HG03139 (cell line): ENCODE measurements around the gene SFSWAP.
"Not testable (repeated sequence)": the region's sequence is repeated elsewhere in the genome, so short reads cannot be mapped to it uniquely, and the experiment has no call there.

ENCODE experiments used
- ATAC-seq: cut with Tn5 transposase; IDR thresholded peaks from one replicate; pipeline ENCODE4 v1.9.1; 2021; ENCODE audit not compliant: unreplicated experiment

The SFSWAP gene

DNA sequence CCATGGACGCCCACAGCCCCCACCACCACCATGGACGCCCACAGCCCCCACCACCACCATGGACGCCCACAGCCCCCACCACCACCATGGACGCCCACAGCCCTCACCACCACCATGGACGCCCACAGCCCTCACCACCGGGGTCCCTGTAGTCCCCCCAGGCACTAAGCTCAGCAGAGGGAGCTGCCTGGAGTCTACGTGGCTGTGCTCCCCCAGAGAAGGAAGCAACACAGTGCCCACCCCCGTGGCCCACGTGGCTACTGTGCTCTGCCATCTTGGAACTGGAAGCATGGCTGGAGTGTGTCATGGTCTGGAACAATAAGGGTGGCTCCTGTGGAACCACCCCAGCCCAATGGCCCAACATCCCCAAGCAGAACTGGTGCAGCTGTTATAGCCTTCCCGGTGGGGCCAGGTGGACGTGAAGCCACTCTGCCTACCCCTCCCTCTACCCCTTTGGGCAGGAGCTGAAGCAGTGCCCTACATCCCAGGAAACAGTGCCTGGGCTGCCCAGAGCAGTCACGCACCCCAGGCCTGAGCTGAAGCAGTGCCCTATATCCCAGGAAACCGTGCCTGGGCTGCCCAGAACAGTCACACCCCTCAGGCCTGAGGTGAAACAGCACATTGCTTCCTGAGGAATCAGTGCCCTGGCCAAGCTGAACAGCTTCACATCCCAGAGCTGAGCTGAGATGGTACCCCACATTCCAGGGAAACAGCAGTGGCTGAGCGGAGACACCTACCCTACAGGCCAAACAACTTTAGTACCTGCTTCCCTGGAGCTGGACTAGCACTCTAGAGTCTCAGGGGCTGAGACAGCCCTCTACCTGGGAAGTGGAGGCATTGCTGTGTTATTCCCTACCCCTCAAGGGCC is 9.0 kb upstream of the SFSWAP start:
- ATAC-seq, result no peak

DNA sequence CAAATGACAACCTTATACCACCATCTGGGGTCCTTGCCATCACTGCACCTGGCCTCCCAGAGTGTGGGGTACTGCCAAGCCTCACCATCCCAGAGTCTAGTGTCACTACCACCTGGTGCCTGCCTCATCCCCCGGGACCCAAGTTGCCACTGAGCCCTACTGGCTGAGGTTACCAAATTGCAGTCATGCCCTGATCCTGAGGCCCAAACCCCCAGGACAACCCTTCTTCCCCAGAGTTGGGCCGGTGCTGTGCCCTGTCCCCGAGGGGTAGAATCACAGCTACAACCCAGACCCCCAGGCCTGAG is 8.4 kb upstream of the SFSWAP start:
- ATAC-seq, result no peak

DNA sequence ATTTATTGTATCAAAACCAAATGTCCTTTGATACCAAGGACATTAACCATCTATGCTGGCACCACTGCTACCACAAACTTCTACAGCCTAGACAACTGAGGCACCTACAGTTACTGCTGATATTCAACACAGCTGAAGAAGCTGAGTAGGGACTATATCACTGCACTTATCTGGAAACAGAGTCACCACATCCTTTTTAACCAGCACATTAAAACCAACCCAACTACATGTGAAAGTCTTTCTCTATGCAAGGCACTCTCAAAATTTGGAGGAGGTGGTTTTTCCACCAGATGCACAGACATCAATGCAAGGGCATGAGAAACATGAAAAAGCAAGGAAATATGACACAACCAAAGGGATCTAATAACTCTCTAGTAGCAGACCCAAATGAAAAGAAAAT is 7.7 kb upstream of the SFSWAP start:
- ATAC-seq, result no peak

DNA sequence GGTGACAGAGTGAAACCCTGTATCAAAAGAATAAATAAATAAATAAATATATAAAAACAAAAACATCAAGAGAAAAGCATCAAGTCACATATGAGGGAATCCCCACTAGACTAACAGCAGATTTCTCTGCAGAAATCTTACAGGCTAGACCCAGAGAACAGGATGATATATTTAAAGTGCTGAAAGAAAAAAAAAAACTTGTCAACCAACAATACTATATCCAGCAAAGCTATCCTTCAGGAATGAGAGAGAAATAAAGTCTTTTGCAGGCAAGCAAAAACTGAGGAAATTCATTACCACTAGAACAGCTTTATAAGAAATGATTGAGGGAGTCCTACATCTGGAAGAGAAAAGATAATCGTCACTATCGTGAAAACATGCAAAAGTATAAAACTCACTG is 6.4 kb upstream of the SFSWAP start:
- ATAC-seq, result no peak

DNA sequence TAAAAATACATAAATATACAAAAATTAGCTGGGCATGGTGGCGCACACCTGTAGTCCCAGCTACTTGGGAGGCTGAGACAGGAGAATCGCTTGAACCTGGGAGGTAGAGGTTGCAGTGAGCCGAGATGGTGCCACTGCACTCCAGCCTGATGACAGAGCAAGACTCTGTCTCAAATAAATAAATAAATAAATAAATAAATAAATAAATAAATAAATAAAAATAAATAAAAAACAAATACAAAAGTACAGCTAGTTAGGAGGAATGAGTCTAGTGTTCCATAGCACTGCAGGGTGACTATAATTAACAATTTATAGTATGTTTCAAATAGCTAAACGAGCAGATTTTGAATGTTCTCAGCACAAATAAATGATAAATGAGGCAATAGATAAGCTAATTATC is 4.2 kb upstream of the SFSWAP start:
- not testable (repeated sequence) for ATAC-seq

DNA sequence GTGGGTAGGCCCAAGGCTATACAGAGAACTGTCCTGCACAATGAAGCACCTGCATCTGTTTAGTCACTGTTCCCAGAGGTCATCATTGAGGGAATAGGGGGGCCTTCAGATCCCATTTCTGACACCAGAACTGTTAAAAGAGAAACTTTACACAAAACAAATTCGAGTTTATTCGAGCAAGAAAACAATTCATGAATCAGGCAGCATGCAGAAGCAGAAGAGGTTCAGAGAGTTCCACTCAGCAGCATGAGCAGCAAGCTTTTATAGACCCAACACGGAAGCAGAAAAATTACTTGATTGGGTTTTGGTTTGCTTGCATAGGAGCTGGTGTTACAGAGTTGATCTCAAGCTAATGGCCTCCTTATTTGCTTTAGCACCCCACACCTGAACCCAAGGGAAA is 1.7 kb upstream of the SFSWAP start:
- no peak for ATAC-seq

DNA sequence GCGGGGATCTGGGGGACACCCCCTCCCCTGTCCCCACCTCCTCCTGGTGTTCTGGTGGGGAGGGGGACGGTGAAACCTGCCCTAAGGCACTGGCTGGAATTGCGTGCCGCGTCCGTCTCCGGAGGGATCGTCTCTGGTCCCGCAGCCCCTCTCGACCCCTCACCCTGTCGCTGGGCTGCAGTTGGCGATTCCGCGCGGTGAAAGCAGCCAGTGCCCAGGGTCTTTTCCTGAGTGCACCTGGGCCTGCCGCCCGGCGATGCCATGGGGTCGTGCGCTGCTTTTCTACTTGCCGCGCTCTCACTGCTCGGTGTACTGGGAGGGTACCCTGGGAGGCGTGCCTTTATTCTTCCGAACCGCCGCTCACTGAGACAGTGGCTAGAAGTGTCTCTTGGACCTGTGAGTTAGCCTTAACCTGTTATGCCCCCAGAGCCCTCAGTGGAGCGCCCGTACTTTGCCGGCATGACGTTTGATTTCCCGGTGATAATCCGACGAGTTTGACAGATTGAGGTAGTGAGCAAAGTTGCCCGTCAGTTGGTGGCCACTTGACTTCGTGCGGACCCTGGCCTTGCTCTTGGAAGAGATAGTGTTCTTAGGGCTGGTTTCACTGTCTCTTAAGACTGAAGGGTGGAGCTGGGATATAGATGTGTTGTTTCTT is 788 bp downstream of the SFSWAP start:
- no peak for ATAC-seq

DNA sequence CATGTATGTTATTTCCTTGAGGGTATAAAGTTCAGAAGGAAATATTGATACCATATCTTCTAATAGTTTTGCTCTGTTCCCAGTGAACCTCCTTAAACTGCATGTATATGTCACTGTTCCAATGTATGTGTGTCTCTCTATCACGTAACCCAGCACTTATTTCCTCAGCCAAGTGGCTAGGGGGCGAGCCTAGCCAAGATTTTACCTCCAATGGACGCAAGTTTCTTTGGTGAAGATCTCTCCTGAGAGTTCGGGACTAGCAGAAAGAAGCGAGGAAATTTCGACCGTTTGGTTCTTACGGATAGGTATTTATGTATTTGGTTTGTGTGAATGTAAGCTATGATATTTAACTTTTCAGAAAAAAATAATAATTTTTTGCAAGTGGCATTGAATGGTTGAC is 2.5 kb downstream of the SFSWAP start:
- ATAC-seq, result no peak

DNA sequence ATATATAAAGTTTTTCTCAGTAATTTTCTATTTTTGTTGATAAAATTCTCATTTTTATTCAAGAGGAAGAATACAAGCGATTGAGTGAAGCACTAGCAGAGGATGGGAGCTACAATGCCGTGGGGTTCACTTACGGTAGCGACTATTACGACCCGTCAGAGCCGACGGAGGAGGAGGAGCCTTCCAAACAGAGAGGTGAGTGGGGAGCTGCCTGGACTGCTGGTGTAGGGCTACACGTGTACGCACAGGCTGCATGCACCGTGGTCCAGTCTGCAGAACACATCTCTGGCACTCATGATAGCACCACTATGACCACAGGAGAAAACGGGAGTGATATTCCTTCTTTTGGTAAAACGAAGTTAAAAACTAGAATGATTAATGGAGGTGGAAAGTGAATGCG is 3.9 kb downstream of the SFSWAP start:
- ATAC-seq, result no peak

DNA sequence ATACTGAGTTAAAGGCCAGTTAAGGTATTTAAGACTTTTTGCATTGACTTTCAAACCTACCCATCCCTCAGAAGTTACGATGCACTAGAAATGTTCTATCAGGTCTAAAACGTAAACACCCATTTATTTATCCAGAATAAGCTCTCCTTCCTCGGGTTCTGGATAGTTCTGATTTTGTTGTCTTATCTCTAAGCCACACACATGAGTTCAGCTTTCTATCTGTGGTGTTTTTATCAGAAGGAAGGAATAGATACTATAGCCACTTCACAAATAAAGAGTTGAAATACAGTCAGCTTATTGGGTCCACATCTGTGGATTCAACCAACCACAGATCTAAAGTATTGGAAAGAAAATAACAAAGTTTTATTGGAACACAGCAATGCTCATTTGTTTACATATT is 5.4 kb downstream of the SFSWAP start:
- no peak for ATAC-seq

DNA sequence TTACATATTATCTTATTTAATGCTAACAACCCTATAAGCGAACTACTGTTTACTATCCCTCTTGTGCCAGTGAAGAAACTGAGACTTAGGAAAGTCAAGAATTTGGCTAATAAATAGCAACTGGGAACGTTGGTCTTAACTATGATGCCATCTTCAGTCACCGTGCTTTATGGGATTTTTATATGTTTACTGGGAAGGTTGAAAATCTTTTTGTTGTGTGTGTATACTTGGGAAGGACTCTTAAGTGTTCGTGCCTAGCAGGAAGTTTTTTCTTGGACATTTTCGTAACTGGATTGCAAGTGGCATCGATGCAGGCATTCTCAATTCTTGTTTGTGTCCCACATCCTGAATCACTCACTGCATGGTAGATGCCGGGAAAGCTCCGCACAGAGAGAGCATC is 9.4 kb downstream of the SFSWAP start:
- no peak for ATAC-seq

DNA sequence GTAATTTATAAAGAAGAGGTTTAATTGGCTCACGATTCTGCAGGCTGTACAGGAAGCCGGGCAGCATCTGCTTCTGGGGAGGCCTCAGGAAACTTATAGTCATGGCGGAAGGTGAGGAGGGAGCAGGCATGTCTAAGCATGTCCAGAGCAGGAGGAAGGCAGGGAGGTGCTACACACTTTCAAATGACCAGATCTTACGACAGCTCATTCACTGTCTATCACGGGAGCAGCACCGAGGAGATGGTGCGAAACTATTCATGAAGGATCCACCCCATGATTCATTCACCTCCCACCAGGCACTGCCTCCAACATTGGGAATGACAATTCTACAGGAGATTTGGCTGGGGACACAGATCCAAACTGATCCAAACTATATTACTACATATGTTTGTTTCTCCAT is 10.0 kb downstream of the SFSWAP start:
- no peak for ATAC-seq

DNA sequence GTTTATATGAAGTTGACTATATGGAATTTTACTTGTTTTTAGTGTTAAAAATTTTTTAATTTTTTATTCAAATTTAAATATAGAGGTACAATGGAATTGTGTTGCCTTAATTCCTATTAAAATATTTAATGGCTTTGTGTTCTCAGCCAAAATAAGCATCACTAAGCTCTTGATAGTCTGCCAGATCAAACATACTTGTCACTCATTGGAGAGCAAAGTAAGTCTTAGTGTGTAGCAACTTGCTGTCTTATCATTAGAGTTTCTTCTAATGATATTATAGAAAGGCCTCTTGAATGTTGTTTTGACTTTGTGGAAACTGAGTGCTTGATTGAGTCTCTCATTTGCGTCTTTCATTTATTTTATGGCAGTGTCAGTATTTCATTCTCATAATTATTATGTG is 10.7 kb downstream of the SFSWAP start:
- no peak for ATAC-seq

DNA sequence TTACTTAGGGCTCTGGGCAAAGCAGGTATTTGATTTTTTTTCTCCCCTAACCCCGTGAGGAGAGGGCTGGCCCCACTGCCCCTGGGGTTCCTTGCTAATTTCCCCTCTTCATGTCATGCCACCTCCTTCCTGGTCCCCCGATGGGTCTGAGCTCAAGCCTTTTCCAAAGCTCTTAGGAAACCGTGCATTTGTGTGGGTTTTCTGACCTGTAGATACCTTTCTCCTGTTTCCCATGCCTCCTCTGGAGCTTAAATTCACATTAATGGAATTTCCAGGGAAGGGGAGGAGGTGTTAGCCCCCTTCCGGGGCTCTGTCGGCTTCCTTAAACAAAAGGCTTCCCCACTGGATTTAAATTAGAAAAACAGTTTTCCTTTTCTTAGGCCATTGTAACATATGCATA is 12.6 kb downstream of the SFSWAP start:
- ATAC-seq, result no peak

DNA sequence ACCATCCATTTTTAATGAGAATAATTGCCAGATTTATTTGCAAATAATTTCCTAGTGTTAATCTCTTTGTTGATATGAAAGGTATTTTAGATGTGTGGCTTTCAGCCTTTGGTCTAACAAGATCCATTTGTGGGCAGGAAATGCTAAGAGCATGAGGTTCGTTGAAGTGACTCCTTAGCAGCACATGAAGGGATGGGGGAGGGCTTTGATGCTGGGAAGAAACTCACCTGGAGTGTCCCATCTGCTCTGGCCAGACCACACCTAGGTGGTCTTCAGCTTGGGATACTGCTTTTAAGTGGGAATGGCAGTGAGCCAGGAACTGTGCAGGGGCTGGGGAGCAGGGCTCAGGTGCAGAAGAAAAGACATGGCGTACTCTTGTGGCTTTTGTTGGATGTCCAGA is 13.6 kb downstream of the SFSWAP start:
- ATAC-seq, result no peak

DNA sequence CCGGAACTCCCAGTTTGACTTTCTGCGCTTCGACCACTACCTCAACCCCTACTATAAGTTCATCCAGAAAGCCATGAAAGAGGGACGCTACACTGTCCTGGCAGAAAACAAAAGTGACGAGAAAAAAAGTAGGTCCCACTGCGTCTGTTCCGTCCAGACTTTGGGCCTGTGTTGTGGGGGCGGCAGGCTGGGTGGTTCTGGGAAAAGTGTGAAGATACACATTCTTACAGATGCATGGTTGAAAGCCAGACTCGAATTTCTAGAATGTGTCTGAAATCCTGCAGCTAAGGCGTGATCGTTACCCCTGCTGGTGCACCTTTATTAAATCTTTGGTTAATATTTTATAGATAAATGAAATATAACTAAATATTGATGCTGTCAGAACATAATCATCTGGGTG is 14.6 kb downstream of the SFSWAP start:
- ATAC-seq, result no peak

DNA sequence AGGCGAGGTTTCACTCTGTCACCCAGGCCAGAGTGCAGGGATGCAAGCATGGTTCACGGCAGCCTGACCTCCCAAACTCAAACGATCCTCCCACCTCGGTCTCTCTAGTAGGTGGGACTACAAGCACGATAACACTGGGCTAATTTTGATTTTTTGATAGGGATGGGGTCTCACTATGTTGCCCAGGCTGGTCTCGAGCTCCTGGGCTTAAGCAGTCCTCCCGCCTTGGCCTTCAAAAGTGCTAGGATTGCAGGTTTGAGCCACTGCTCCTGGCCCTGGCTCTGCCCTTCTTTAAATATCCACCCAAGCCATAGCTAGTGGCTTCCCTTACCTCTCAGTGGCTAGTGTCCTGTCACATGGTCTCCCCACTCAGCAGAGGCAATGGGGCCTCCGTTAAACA is 17.8 kb downstream of the SFSWAP start:
- no peak for ATAC-seq

DNA sequence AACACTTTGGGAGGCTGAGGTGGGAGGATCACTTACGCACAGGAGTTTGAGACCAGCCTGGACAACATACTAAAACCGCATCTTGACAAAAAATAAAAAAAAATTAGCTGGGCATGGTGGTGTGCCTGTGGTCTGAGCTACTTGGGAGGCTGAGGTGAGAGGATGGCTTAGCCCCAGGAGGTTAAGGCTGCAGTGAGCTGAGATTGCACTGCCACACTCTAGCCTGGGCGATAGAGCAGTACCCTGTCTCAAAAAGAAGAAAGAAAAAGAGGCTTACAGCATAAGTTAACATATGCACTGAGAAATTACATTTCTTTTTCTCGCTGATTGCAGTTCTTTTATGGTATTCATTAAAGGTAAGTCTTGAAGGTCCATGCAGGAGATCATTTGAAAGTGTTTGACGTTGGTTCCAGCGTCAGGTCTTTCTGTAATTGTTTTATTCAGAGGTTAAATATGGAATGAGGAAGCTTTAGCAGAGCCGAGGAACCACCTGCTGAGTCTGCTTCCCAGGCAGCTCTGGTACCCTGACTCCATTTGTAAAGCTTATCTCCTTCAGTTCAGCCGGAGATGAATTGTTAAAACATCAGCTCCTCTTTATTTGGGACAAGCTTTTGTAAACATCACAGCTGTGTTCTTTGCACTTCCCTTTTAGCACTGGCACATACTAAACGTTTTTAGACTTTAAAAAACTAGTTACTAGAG is 18.5 kb downstream of the SFSWAP start:
- no peak for ATAC-seq

DNA sequence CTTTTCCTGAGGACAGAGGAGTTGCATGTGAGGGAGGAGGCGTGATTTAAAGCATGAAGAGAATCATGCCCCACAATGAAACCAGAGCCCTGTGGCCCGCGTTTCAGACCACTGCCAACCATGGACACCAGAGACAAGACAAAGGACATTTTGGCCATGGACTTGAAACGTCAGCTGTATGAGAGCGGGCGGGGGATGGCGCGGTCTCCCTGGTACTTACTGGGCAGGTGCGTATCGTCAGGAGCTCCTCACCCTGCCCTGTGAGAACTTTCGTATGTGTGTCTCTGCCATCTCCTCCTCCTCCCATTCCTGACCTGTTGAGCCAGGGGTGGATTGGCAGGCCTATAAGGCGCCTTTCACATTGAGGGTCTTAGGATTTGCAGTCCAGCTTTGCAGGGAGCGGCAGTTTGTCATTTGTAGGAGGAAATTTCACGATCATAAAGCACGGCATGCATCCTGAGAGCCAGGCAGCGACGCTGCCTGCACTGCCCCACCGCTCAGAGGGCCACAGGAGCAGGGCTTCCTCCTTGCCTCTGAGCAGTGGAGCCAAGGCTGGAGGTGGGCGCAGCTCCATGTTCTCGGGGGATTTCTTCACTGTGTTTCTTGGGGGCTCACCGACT is 22.2 kb downstream of the SFSWAP start:
- no peak for ATAC-seq

DNA sequence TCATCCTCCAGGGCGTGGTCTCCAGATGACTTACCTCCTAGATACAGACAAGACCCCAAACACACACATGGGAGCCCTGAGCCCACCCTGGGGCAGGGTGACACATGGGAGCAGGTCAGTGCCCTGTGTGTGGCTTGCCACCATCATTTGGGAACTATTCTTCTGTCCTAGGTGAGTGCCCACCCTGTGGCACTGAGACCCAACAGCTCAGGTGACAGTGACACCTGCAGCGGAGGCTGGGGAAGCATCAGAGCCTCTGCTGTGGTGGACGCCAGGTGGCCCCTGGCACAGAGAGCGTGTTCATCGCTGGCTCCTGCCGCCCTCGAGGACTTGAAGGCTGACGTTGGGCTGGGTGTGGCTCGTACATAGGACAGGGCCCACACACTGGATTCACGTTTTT is 23.0 kb downstream of the SFSWAP start:
- no peak for ATAC-seq

DNA sequence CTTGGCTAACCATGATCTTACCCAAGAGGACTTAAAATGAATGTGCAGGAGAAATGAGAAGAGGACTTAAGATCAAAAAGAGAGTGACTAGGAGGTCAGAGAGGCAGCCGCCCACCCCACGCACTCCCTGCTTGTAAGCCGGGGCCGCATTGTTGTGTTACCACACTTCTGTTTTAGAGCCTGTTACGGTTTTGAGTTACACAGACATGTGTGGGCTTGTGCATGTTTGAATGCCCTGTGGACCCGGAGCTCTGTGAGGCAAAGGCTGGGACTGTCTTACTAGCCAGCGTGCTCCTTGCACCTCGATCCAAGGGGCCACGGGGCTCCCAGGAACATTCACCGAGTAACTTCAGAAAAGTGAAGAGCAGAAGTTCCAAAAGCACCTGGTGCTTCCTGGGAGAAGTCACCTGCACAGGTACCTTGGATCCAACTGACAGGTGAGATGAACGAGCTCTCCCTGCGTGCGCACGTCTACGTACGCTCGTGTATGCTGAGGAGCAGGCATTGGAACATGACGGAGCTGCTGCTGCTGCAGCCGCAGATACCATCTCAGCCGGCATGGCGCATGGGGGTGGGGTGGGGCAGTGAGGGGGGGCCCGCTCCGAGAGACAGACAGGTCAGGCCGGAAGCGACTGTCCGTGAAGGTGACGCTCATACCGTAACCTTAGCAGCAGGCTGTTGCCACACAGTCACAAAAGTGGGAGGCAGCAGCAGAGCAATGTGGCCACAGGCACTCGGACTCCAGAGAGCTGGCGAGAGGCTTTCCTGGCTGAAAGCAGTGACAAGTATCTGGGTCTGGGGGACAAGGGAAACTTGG is 23.7 kb downstream of the SFSWAP start:
- no peak for ATAC-seq
